Inflammatory macrophage (primary cell): ENCODE data around the gene CENPX.

Experiments
- DNase-seq, 2 donors: peaks; one replicate each; pipeline ENCODE4 v3.0.0-alpha.2; 2020 to 2022

The CENPX gene

GRCh38 chr17:82023447-82024241 lies 966 bp upstream of the CENPX start:
- DNase-seq, result peak; percentile 21 to 70

GRCh38 chr17:82022981-82023446 lies 336 bp upstream of the CENPX start, which contains the start of gene LRRC45:
TSS of gene LRRC45 (plus strand) at chr17:82023305. CDS start at chr17:82023644, 339 bp downstream.
- peak; percentile 99 for DNase-seq

- no peak for DNase-seq
These were observed 773 bp downstream of the CENPX start for GRCh38 chr17:82021900-82022309.

GRCh38 chr17:82021107-82021899 lies 1.4 kb downstream of the CENPX start:
- DNase-seq, result peak; percentile 62 to 71

GRCh38 chr17:82020572-82021106 lies 2.0 kb downstream of the CENPX start:
- DNase-seq, result no peak

GRCh38 chr17:82019690-82020571 lies 2.7 kb downstream of the CENPX start:
- peak; percentile 55 to 66 for DNase-seq

GRCh38 chr17:82018989-82019689 lies 3.5 kb downstream of the CENPX start:
- no peak for DNase-seq

- no peak for DNase-seq
These were observed 4.3 kb downstream of the CENPX start for GRCh38 chr17:82018152-82018988.

GRCh38 chr17:82017612-82018151 lies 5.0 kb downstream of the CENPX start:
- no peak for DNase-seq

- DNase-seq, result no peak
These were observed 5.7 kb downstream of the CENPX start for GRCh38 chr17:82016875-82017459.

GRCh38 chr17:82016061-82016874 lies 6.4 kb downstream of the CENPX start:
- no peak for DNase-seq

- DNase-seq, result no peak
These were observed 7.2 kb downstream of the CENPX start for GRCh38 chr17:82015311-82015971.

- DNase-seq, result no peak
These were observed 7.7 kb downstream of the CENPX start for GRCh38 chr17:82014971-82015310.

- DNase-seq, result no peak
These were observed 8.2 kb downstream of the CENPX start for GRCh38 chr17:82014432-82014831.

GRCh38 chr17:82013772-82014321 lies 8.8 kb downstream of the CENPX start:
- no peak for DNase-seq

GRCh38 chr17:82013341-82013740 lies 9.3 kb downstream of the CENPX start:
- no peak for DNase-seq

GRCh38 chr17:82012640-82013295 lies 9.9 kb downstream of the CENPX start:
- no peak for DNase-seq

GRCh38 chr17:82012261-82012639 lies 10.4 kb downstream of the CENPX start:
- no peak for DNase-seq
